ENCODE measurements around the gene SLC35A3. TPM values are rescaled to one million over a fixed set of nuclear protein-coding genes. Genes with fewer than 3 reads are reported as not detected.

Gene SLC35A3
- total RNA-seq, 1 experiment from 2014 or later, result 21.6 TPM

- TF ChIP-seq CBX3 (IDR thresholded peaks at IDR 0.05; ENCODE audit: low read depth) (no peak), EZH2 (IDR thresholded peaks at IDR 0.05) (no peak), CEBPB (IDR thresholded peaks at IDR 0.05; ENCODE audit: low read depth) (no peak), TCF7L2 (IDR thresholded peaks at IDR 0.05; ENCODE audit: borderline replicate concordance, extremely low read depth, insufficient read depth, insufficient read length) (no peak), FOSL1 (IDR thresholded peaks at IDR 0.05; ENCODE audit: low read depth) (no peak), POLR2A (IDR thresholded peaks at IDR 0.05; ENCODE audit: borderline replicate concordance, extremely low read depth, insufficient read depth, insufficient read length) (no peak), EGR1 (IDR thresholded peaks at IDR 0.05; ENCODE audit: low read depth) (no peak), SIN3A (IDR thresholded peaks at IDR 0.05; ENCODE audit: low read depth) (no peak), REST (IDR thresholded peaks at IDR 0.05; ENCODE audit: low read depth) (no peak), CTCF (IDR thresholded peaks at IDR 0.05 in 2 of 3, conservative IDR thresholded peaks at IDR 0.05 in 1 of 3; ENCODE audit: borderline replicate concordance in 1 of 3, insufficient read depth in 1 of 3, low read depth in 2 of 3, low read length in 2 of 3) (no peak), ATF3 (IDR thresholded peaks at IDR 0.05) (no peak), ELF1 (IDR thresholded peaks at IDR 0.05; ENCODE audit: borderline replicate concordance, low read depth) (no peak), JUND (IDR thresholded peaks at IDR 0.05) (no peak), EZH2phosphoT487 (IDR thresholded peaks at IDR 0.05; ENCODE audit: borderline replicate concordance) (no peak), YY1 (IDR thresholded peaks at IDR 0.05; ENCODE audit: extremely low read depth, insufficient replicate concordance, low read depth, low read length) (no peak), ZFX (IDR thresholded peaks at IDR 0.05) (no peak), ZNF274 (IDR thresholded peaks at IDR 0.05; ENCODE audit: low read depth, low read length) (no peak), RAD21 (IDR thresholded peaks at IDR 0.05; ENCODE audit: low read depth) (no peak)
- peaks cover 12% of the 10 kb centered on the region; the same call in 1 of the 2 replicates for H3K79me2 ChIP-seq (ENCODE audit: insufficient read depth, low read length)
- H3K4me3 ChIP-seq (replicated peaks in 1 of 2; ENCODE audit: low read depth in 1 of 2, low read length in 2 of 2), result no peak overlapping the region
- no peak overlapping the region for H3K9ac ChIP-seq (ENCODE audit: low read length)
- intact Hi-C loops (cut with micrococcal nuclease), result no loop called here
- BruUV-seq (replicated peaks), result no TSS peak
- no peak for DNase-seq (ENCODE audit: low read depth, low spot score)
- H3K36me3 ChIP-seq (ENCODE audit: control insufficient read depth in 1 of 2, insufficient read depth in 2 of 2, low read length in 2 of 2), result peaks cover 15 to 34% of the 10 kb centered on the region in 2 experiments
- H3K27ac ChIP-seq (ENCODE audit: low read depth, low read length), result no peak overlapping the region
- no peaks in the 10 kb centered on the region; the same call in 1 of the 2 replicates for H4K20me1 ChIP-seq (ENCODE audit: insufficient read depth)
- H3K27me3 ChIP-seq (ENCODE audit: insufficient read depth, low read length), result no peaks in the 10 kb centered on the region
- H3K9me2 ChIP-seq (ENCODE audit: insufficient read depth), result no peaks in the 10 kb centered on the region
- ChIA-PET RAD21 (ENCODE audit: low non-redundant PET in 1 of 2, low total read pairs in 2 of 2, uncharacterized antibody in 2 of 2, unreplicated experiment in 2 of 2) (no interaction called here), POLR2A (no interaction called here), CTCF (interaction anchor here (1.6 kb wide), 1 partner anchor 382 kb away, joined by 4 read pairs; no protein-coding TSS in a partner anchor)
- H3K4me1 ChIP-seq (ENCODE audit: control insufficient read depth in 1 of 2, insufficient read depth in 2 of 2, low read length in 2 of 2), result peaks cover 0 to 2% of the 10 kb centered on the region in 2 experiments; a peak in 1 of 4 replicates
- no peak for ATAC-seq
- no peak overlapping the region for H3K4me2 ChIP-seq (ENCODE audit: low read length)
- H3K9me3 ChIP-seq (ENCODE audit: control insufficient read depth in 1 of 2, insufficient read depth in 1 of 2, low read depth in 1 of 2, low read length in 2 of 2), result no peaks in the 10 kb centered on the region
- H2AFZ ChIP-seq (ENCODE audit: low read depth, low read length, poor library complexity, severe bottlenecking), result no peak overlapping the region
Measured at GRCh38 chr1:100077531-100077930, 107.7 kb downstream of the SLC35A3 start.
